HG03097 (cell line): ENCODE measurements around the gene GLRA2.
"Not testable (repeated sequence)": the region's sequence is repeated elsewhere in the genome, so short reads cannot be mapped to it uniquely, and the experiment has no call there.

ENCODE experiments used
- ATAC-seq: cut with Tn5 transposase; IDR thresholded peaks from one replicate; pipeline ENCODE4 v1.9.1; 2021; ENCODE audit not compliant: unreplicated experiment, low FRiP score

The GLRA2 gene

DNA sequence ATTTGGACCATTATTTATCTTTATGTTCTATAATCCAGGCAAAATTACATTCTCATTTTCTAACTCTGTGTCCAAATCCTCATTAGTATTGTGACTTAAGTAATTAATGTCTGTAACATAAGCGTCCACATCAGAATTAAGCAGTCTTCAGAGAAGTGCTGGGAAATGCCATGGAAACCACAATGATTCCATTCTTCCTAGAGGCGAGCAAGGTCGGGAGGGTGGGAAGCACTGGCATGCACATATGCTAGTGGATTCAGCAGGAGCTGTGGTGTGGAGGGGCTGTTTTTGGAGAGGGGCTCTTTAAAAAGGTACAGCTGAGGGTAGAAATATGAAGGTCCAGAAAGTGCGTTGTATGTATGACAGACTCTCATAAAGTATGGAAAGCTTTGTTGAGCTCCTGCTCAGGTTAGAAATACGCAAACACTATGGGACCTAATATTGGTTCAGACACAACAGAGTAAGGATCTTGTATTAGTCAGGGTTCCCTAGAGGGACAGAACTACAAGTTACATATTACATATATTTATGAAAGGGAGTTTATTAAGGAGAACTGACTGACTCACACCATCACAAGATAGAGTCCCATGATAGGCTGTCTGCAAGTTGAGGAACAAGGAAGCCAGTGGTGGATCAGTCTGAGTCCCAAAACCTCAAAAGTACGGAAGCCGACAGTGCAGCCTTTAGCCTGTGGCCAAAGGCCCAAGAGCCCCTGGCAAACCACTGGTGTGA lies 61.5 kb downstream of the GLRA2 start:
- no peak for ATAC-seq

DNA sequence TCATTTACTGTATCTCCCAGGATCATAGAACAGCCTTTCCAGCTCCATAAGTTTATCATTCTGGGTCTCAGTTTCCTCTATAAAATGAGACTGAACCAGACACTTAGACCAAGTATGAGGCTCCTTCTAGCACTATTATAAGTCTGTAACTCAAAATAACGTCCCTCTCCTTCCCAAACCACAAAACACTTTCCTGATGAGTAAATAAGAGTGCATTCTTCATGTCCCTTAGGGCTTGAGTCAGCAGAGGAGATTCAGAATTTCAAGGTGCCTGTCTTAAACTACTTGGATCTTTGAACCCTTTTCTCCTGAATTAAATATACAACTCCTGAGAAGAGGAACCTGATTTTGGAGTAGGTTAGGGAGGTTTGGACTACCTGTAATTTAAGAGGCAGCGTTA lies 62.6 kb downstream of the GLRA2 start:
- ATAC-seq = no peak

DNA sequence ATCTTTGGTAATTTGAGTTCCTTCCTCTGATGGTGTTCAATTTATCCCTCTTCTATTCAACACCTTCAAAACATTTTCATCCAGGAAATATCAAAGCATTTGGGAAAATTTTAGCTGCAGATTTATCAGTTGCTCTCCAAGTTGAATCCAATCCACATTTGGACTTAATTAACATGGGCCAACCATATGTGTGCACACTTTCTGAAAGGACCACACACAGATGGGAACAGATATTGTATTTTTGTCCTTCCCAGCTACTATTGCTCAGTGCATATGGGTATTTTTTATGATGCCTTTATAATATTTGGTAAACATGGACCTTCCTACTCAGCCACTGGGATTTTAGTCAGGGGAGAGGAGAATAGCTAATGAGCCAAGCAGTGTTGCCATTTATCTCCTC lies 65.2 kb downstream of the GLRA2 start:
- ATAC-seq = no peak

DNA sequence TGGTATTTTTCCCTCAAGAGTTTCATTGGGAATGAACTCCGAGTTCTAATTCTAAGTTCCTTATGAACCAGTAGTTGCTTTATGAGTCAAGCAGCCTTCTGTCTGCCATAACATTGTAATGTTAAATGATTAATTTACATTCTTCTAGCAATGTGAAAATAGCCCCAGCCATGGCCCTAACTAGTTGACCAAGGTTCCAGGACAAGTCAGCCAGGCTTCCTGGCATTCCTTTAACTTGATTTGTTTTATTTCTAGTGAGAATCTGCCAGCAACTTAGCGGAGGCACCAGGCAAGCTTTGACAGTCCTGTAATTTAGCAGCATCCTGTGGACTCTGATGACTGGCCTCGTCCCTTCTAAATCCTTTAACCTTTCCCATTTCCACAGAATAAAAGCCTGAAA lies 69.0 kb downstream of the GLRA2 start:
- ATAC-seq = no peak

DNA sequence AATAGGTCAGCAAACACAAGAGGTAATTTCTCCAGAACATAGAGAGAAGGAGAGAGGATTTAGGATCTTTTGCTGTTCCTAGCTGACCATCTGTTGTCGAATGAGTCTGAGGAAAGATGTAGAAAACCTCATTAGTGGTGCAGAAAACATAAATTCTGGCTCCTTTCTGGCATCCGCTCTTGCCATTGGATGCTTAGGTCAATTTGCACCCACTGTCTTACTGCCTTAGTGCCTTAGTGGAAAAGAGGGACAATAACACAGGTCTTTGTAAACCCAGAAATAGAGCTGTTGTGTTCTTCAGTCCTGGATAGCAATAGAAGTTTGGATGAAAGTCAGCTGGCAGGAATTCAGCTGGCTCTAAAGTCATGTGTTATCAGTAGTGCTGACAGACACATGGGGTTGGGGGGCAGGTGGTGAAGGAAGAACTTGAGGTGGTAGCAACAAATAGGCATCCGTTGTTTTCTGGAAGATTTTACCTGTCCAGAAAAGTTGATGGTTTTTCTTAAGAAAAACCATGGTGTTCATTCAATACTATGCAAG lies 78.2 kb downstream of the GLRA2 start:
- ATAC-seq = no peak

DNA sequence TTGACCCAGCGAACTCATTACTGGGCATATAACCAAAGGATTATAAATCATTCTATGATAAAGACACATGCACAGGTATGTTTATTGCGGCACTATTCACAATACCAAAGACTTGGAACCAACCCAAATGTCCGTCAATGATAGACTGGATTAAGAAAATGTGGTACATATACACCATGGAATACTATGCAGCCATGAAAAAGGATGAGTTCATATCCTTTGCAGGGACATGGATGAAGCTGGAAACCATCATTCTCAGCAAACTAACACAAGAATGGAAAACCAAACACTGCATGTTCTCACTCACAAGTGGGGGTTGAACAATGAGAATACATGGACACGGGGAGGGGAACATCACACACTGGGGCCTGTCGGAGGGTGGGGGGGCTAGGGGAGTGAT lies 83.1 kb downstream of the GLRA2 start:
- ATAC-seq = not testable (repeated sequence)

DNA sequence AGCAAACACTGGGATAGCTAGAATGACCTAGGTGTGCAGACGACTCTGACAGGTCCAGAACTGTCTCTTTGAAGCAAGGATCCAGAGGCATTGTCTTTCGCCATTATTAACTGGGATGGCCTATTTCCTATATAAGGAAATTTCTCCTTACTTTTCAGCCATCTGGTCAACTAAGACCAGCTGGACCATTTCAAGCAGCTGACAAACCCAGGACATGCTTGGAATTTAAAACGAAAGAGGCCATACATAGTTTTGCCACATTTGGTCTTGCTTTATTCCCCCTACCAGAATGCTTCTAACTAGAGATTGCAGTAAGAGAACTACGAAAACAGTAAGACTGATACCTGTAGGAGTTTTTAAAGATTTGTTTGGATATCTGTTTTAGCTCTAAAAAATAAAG lies 87.0 kb downstream of the GLRA2 start:
- no peak for ATAC-seq

DNA sequence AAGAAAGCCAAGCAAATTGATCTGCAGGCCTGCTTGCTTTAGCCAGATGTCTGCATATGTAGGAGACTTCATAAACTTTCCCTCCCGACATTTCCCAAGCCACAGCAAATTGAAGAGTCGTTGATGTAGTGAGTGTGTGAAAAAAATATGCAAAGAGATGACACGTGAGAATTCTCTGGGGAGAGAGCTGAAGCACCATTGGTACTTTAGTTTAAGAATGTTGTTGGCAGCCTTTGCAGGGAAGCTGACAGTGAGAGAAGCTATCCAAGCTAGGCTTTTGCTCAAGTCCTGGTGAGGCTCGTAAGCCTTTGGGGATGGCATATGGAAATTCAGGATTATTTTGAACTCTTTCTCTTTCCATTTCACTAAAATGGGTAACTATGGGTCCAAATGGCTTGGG lies 87.5 kb downstream of the GLRA2 start:
- no peak for ATAC-seq

DNA sequence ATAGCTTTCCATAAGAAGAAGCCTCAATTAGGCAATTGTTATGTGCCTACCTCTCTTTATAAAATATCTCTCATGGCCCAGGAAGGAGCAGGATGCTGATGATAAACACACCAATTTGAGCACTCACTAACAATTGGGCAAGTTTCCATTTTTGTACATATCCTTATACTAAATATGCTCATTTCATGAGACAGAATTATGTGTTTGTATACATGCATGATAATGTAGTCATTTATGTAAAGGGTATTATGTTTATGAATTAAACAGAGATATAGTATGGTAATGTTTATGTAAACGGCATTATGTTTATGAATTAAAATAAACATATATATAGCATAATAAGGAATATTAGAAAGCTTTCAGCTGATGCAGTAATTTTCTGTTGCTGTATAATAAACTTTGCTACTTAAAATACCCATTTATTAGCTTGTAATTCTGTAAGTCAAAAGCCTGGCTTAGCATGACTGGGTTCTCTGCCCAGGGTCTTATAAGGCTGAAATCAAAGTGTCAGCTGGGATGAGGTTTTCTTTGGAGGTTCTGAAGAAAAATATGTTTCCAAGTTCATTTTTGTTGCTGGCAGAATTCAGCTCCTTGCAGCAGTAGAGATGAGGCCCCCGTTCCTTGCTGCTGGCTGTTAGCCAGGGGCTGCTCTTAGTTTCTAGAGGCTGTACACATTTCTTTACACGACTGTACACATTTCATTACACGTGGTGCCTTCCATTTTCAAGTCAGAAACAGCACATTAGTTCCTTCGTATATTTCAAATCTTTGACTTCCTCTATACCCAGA lies 89.0 kb downstream of the GLRA2 start:
- no peak for ATAC-seq

DNA sequence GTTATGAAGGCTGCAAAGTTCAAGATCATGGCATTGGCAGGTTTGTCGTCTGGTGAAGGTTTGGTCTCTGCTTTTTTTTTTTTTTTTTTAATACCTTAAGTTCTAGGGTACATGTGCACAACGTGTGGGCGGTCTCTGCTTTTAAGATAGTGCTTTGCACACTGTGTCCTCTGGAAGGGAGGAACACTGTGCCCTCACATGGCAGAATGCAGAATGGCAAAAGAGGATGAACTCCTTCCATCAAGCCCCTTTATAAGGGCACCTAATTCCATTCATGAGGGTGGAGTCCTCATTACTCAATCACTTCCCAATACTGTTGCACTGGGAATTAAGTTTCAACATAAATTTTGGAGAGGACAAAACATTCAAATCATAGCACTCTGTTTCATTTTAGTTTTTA lies 101.4 kb downstream of the GLRA2 start:
- ATAC-seq = no peak

DNA sequence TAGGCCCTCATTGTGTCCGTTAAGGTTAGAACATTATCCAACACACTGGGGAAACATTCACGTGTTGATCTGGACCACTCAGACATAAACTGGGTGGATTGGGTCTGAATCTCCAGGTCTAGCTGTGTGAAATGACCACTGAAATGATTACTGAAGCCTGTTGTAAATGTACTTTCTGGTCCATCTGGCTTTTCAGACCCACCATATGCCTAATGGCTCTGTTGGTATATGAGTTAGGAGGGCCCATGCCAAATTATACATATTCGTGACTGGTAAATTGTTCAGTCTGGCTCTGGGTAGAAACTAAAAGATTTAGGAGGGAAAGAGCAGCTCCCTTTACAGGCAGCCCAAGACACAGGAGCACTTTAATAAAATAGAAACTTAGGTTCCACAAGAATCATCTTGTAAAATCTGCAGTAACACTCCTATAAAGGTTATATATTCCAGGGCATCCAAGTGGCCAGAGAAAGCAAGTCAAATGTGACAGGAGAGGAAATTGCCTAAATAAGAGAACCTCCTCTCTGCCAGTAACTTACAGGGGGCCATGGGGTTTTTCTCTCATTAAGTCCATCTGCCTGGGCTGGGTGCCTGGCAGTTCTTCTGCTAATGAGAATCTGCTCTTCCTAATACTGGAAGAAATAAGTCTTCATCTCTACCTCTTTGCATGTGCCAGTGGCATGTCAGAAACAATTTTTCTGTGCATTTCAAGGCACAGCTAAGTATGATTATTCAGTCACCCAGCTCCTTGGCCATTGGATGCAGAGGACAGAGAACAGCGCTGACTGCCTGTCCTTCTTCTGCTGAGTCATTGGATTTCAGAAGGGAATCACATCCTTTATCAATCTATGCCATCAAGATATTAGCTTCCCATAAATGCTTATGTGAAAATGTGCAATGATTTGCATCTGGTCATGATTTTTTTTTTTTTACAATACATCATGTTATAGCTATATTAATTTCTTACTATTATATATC lies 112.6 kb downstream of the GLRA2 start:
- no peak for ATAC-seq

DNA sequence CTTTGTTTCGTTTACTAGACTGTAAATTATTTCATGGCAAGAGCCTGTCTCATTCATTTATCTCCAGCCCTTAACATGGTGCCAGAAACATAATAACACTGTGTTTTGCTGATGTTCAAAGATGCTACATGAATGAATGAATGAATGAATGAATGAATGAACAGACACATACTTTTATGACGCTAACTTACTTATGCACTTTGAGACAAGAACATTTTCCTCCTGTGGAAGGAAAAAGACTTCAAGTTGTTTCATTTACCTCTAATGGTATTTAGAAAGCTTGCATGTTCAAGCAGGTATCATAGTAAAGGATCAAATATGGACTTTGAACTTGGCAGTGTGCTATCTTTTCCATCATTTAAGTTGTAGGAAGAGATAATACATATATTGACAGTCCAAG lies 131.6 kb downstream of the GLRA2 start:
- ATAC-seq = no peak

DNA sequence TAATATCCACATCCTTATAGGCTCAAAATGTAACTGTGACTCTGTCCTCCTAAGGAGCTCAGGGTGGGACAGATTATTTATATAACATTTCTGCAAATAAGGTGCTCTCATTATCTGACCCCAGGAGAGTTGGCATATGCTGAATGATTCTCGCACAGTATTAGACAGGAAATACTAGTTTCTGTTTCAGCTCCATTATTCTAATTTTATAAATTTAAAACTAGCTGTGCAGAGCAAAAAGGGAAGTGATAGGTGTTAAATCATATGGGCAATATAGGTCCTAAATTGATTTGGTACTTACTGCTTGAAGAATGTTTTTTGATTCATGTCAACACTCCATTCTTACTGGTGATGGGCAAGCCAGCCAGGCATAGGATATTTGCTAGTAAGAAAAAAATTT lies 141.5 kb downstream of the GLRA2 start:
- peak; percentile 39 for ATAC-seq

DNA sequence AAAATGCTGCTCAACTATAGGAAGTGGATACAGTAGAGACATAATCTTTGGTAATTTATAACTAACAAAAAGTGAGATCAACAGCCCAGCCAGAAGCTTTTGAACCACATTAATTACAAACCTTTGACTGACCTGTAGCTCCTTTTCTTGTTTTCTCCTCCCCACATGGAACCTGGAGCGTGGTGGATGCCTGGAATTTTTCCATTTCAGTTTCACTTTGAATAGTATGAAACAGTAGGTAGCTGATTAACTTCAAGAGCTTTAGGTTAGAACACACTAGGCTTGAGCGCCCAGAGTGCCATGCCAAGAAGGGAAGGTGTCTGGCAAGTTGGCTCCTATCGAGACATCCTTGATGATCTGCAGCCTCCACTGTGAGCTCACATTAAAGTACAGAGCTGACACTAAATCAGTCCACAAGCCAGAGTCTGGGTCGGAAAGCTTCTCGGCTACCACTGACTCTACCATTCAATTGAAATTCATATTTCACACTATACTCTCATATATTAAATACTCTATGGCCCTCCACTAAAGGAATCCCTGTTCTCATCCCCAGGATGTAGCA lies 143.4 kb downstream of the GLRA2 start:
- no peak for ATAC-seq

DNA sequence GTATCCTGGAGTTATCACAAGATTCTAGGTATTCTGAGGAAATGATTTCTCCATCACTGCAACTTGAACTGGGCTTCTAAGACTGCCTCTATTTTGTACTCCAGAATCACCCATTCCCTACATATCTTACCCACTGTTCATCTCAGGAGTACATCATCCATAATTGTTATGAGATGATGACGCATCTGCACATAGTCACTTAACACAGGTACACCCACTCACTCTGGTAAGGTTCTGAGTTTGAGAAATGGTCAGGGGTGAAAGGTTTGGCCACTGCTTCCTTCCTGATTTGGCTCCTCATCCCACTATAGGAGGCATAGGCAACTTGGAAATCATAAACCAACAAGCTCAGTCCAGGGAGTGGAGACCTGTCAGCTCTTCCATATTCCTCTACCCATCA lies 143.9 kb downstream of the GLRA2 start:
- no peak for ATAC-seq

DNA sequence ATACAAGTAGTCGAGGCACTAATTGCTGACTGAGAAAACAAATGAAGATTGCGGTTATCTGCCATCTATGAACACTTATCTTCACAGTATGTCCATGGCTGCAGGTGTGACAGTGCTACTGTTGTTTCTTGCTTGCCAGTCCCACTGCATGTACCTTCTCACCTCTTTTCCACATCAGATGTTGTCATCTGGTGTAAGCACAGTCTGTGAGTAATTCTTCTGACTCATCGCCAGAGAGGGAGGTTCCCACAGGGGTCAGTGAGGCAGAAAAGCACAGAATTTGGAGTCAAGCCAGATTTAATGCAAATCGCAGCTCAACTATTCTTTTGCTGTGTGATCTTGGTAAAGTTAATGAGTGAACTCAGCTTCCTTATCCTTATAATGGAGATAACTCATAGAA lies 144.4 kb downstream of the GLRA2 start:
- ATAC-seq = peak; percentile 94

DNA sequence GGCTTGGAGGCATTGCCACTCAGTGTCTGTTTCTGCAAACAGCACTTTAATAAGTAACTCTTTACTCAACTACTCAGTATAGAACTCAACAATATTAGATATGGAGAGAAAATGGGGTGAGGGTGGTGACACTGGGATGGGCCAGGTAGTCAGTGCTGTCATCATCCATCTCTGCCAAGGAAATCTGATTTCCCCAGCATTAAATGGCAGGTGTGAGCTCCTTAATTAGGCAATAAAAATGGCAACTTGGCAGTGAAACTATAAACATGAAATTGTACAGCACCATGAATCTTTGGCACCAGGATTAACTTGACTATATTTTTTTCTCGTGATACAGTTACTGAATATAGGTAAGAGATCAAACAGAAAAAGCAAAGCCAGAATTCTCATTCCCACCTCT lies 146.2 kb downstream of the GLRA2 start:
- no peak for ATAC-seq

DNA sequence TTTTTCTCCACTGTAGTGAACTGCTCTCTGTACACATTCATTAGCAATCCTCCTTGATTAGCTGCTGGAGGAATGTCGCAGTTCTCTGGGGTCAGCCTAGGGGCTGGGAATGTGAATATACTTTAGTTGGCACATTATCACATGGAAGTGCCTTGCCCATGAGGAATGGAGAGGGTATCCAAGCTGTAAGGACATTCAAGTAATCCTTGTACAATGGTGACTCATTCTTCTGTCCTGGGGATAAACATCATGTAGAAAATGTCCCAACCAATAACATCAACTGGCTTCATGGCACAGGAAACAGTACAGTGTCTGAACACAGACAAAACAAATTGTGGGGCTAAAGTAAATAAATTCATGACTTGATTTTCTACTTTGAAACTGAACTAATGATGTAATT lies 147.1 kb downstream of the GLRA2 start:
- no peak for ATAC-seq

DNA sequence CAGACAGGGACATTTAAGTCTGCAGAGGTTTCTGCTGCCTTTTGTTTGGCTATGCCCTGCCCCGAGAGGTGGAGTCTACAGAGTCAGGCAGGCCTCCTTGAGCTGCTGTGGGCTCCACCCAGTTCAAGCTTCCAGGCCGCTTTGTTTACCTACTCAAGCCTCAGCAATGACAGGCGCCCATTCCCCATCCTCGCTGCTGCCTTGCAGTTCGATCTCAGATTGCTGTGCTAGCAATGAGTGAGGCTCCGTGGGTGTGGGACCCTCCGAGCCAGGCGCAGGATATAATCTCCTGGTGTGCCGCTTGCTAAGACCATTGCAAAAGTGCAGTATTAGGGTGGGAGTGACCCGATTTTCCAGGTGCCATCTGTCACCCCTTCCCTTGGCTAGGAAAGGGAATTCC lies 159.0 kb downstream of the GLRA2 start:
- ATAC-seq = not testable (repeated sequence)

DNA sequence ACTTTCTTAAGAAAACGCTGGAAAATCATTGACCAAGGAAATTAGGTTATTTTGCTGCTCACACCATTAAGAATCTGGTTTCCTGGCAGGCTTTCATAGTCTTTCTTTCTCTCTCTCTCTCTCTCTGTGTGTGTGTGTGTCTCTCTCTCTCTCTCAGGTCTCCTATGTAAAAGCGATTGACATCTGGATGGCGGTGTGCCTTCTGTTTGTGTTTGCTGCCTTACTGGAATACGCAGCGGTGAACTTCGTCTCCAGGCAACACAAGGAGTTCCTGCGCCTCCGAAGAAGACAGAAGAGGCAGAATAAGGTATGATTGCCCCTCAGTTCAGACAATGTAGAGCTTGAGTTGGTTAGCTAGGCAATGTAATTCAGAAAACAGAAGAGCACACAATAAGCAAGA lies 161.2 kb downstream of the GLRA2 start:
- ATAC-seq = no peak

DNA sequence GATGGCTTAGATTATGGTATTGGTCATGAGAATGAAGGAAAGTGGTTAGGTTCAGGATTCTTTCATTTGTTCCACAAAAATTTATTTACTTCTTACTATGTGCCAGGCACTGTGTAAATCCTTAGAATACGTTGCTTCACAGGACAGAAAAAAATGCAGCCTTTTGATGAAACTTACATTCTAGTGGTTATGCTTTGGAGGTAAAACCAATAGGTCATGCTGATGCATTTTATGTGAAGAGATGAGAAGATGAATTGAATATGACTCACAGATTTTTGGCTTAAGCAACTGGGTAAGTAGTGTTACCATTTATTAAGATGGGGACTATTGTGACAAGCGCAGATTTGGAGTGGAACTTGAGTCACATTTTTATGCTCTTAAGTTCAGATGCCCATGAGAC lies 165.3 kb downstream of the GLRA2 start:
- no peak for ATAC-seq
